ENCODE results near the gene LOXL3.

Gene LOXL3

DNA sequence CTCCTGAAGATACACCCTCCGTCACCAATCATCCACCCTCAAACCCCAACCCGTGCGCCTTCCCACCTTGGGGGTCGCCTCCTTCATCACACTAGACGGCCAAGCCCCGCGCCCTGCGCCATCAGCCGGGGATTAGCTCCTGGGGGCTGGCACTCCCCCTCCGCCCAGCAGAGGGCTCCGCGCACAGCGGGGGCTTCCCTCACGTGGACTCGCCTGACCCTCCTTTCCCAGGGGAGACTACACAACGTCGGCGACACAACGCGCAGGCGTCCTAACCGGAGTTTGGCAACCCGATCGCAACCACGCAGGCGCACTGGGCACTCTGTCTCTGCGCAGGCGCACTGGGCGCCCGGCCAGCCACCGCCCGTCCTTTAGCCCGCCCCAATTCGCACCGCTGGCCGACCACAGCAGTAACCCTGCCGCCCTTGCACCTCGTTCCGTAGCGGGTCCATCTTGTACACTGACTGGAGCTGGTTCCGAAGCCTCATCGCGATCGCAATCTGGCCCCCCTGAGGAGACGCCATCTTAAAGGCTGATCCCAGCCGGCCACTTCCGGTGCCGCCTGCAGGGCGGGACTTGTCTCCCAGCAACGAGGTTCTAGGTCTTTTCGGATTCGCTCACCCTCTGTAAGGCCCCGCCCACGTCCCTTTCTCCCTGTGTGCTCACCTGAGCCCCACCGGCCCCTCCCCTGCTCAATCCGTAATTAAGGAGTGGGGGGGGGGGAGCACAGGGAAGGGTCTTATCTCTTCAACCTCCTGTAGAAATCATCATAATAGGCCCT lies 46.4 kb downstream of the LOXL3 start, which contains the start of gene PCGF1:
Gene PCGF1 (minus strand): TSS at position 551 of the 781 bp plus-strand sequence. CDS start 27 bp downstream, at position 524.
- DNase-seq = peak; percentile 98

DNA sequence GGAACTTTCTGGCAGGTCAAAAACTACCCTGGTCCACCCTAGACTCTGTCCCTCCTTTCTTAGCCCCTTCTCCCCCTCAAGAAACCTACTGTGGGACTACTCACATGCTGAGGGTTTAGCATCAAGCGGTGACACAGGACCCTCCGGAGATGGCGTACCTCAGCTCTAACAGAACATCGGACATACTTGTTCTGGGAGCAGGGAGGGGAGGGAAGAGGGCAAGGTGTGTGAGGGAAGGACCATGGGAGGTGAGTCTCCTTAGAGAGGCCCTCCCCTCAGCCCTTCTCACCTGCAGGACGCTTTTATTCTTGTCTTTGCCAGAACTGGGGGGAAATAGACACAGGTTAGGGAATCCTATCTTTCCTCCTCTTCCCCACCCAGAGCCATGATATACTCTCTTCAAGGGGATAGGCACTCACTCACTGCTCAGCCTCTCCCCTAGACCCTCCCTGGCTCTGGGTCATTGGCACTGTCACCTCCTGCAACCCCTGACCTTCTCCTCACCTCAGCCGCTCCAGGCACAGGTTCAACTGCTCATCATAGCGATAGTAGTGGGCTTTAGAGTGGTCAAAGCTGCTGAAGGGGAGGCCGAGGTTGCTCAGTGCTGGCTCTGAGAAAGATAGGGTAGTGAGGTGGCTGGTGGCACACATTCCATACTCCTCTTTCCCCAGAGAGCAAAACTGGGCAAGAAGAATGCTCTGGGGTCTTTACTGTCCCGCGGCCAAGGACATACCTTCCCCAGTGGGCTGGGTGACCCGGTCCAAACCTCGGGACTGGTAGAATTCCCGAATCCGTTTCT lies 48.1 kb downstream of the LOXL3 start:
- no peak for DNase-seq

DNA sequence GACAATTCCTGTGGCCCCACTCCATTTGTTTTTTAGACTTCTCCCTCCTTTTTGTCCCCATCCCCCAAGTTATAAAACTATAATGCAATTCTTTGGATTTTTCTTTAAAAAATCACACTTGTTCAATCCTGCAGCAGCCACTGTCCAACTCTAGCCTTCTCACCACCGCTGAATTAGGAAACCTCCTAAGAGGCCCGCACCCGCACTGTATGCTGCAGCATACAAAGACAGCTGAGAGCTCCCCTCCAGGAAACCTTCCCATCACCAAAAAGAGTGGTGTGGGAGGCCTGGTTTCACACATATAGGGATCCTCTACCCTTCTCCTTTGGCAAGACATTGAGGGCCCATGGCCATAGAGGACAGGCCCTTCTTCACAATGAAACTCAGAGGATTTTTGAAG lies 49.2 kb downstream of the LOXL3 start:
- DNase-seq = no peak

DNA sequence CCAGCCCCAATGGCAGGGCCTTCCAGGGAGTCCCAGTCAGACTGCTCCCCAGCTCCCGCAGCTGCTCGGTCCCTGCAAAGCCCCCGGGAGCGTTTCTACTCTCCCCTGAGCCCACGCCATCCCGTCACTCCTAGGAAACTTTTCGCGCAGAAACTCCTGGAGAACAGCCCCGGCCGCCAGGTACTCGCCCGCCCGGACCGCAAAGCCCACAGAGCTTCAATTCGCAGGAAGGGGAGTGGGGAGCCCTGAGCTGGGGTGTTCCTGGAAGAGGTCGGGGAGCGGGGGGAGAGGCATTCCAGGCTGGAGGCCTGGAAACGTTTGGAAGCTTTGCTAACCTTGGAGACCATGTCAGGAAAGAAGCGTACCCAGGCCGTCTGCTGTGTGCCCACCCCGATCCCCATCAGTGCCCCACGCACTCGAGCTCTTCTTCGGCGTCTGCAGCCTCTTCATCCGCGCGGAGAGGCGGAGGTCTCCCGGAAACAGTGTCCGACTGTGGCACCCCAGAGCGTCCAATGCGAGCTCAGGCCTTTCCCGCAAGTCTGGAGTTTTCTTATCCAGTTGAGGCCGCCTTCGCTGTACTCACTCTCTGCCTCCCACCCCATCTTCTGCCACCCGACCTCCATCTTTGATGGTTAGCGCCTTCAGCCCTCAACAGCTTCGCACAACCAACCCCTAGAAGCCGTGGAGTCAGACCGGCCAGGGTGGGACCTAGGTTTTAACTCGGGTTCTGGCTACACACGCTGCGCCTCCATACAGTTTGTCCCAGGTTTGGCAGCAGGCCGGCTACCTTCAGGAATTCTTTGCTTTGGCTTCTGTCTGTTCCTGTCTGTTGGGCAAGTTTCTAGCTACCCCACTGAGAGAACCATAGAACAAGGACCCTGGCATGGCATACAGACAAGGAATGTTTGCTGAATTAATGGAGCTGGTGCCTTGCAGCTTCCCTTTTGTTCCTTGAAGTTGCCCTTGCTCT lies 50.0 kb downstream of the LOXL3 start:
- no peak for DNase-seq

DNA sequence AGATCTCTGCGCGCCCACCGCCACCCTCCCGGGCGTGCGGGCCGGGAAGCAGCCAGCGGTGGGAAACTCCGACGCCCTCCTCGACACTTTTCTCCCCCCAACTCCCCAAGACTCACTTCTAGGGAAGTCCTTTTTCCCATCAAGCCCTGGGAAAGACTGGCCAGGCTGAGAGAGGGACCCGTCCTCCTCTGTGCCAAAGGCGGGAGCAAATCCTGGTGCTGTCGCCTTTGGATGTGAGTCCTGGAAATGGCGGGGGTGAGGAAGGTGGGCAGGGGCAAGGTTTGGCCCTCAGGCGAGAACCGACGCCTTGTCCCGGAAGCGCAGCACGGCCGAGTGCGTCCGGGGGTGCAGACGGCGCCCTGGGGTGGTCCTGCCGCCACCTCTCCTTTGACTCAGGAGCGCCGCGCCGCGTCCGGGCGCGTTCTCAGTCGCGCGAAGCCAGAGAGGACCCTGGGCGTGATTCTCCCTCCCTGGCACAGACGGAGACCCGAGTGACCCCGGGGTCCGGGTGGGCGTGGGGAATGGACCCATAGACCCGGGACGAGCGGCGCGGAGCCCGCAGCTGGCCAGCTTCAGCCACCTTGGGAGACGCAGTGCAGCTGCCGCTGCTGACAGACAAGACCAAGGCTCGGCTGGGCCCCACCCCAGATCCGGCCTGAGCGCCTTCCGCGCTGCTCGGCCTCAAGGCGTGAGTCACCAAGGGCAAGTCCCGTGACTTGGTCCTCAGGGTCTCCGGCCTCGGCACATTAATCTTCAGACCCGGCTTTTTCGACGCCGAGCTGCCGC lies 50.8 kb downstream of the LOXL3 start:
- peak; percentile 78 for DNase-seq

DNA sequence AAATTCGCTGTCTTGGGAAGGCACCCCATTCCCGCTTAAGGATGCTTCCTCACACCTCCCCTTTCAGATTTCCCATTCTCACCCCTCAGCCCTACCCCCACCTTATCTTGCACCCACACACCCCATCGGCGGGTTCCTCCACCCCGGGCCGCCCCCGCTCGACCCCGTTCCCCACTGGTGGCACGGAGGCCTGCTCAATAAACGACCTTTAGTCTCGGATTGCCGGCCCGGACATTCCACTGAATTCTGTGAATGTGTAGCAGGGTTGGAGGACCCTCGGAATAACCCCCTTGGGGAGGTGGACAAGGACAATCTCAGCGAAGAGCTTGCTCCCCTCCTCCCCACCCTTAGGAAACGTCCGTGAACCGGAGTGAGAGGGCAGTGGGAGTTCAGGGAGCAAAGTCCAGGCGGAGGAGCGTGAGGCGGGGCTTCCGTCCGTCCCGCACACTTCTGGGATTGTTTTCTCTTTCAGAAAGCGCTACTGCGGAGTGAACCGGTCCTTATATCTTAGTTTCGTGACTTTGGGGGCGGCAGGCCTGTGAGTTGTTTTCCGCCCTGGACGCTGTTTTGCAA lies 51.5 kb downstream of the LOXL3 start:
- no peak for DNase-seq

DNA sequence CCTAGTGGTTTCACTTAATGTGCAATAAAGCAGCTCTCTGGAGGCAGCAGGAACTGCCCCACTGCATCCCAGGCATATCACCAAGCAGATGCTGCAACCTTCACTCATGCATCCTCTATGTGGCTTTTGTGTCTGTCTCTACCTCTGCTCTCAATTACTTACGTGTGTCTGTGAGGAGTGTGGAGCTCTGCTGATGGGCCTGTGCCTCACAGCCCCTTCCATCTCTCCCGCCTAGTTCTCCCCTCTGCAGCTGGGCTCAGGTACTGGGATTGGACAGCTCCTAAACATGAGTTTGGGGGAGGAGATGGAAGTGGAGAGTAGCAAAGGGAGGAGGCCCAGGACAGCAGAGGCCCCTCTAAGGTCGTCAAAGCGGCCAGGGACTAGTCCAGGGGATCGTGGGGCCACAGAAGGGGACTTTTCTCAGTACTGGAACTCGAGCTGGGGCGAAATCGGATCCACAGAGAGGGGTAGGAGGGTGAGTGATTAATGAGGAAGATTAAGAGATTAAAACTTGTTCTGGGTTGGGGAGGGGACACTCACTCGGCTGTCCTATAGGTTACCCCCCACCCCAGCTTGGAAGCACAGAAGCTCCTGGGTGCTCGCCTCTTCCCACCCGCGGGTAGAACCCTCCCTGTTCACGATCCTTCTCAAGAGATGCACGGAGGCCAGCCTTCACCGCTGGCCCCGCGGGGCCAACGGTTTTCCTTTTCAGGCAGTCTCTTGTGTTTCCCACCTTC lies 52.2 kb downstream of the LOXL3 start:
- no peak for DNase-seq

DNA sequence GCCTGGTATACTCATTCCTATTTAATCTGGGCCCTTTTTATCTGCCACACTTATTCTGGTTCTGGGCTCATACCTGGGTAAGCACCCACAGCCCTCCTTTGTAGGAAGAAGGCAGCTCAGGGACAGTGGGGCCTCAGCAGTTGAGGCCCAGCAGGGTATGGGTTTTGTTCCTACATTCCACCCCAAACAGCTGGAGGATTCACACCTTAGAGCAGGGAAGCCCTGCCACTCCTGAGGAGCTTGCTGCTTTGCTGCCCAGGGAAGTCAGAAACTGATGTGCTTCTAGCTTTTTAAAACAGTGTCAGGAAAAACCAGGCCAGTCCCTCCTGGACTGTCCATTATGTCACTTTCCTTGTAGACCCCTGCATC lies 53.2 kb downstream of the LOXL3 start:
- no peak for DNase-seq

DNA sequence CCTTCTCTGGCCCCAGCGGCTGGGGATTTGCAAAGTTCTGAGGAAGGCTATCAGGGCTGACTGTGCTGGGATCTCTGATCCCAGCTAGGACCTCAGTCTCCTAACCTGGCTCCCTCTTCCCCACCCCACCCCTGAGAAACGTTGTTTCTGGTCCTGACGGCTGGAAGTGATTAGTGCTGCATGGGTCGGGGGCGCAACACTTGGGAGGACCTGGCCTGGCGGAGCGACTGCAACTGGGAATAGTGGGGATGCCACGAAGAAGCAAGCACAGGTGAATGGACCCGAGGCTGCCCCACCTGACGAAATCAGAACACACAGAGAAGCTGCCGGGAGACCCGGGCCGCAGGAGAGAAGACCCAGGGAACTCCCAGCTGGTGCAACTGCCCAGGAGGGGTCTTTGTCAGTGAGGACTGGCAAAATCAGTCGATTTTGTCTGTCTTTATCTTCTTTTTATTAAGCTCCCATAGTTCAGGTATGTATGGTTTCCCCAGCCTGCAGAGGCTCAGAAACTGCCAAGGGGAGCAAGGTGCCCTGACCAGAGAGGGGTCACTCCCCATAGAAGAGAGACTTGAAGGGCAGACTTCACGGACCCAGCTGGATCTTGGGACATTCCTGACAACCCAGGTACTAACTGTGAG lies 53.7 kb downstream of the LOXL3 start:
- no peak for DNase-seq

DNA sequence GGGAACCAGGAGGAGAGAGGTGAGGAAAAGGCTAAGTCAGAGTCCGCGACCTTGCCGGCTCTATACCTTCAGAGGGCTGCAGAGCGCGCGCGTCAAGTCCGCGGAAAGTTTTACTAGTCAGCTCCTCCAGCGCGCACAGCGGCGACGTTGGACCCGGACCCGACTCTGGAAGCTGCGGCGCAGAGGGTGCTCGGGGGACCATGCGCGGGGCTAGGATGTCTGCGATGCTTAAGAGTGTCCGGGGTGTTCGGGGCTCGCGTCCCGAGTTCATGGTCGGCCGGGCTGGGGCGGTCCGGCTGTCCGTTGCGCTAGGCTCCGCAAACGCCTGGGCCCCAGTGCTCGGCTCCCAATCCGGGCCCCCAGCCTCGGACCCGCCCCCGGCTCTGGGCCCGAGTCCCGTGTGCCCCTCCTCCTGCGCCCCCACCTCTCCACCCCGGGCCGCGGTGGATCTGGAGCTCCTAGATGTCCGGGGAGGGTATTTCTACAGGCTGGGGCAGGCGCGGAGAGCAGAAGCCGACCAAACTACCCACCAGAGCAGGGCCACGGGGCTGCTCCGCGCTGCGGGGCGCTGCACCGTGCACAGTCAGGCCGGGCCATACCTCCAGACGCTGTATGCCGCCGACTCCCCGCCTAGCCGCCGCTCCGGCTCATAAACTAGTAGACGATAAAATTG lies 54.3 kb downstream of the LOXL3 start, which contains the start of gene LBX2:
Gene LBX2 (minus strand): TSS at position 337 of the 673 bp plus-strand sequence. CDS start 66 bp downstream, at position 271.
- no peak for DNase-seq

DNA sequence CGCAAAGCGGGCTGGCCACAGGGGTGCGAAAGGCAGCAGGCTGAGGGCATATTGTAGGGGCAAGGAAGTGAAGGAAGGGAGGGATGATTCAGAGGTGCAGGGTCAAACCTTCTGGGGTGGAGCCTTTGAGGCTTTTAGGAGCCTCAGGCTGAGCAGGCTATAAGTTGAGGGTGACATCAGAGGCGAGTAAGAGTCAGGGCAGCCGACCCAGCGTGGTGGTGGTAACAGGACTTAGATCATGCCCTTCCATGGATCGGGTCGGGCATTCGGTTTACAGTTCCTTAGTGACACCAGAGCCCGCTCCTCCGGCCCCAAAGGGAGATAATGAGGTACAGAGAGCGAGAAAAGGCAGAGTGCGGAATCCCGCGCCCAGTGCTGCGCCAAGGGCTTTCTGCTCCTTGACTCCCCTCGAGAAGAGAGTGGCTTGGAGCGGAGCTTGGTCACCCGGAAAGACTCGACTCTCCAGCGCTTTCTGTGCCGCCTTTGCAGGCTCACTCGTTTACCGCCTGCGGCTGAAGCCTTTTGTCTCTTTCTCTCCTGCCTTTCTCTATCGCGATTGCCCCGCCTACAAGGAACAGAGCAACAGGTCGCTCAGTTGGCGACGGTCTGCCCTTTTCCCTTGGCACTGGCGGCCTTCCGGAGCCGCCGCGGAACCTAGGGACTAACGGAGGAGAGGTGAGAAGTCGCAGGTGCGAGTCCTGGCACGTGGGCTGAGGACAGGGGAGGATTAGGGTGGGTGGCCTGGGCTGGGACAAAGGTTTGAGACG lies 55.1 kb downstream of the LOXL3 start:
- no peak for DNase-seq

DNA sequence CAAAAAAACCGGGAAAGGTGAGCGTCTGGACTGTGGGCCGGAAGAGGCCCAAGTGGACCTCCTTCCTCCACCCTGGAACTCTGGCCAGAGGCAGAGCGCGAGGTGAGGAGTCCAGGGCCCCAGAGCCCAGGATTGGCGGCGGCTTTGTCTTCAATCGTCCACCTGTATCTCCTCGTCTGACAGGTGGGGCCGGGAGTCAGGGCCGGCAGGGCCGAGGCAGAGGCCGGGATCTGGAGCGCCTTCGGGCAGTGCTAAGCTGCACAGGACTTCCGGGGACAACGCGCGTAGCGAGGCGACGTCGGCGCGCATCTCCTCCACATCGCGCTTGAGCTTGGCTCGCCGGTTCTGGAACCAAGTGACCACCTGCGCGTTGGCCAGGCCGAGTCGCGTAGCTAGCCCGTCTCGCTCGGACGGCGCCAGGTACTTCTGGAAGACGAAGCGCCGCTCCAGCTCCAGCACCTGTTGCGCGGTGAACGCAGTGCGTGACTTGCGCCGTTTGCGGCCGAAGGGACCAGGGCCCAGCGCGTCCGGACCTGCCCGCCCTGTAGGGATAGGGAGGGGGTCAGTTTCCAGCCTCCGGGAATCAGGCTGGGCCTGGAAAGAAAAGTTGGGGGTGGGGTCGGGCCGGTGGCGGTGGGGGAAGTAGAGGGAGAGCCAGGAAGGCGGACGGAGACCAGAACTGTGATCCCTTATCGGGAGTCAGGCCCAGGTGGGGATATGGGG lies 55.8 kb downstream of the LOXL3 start:
- no peak for DNase-seq

DNA sequence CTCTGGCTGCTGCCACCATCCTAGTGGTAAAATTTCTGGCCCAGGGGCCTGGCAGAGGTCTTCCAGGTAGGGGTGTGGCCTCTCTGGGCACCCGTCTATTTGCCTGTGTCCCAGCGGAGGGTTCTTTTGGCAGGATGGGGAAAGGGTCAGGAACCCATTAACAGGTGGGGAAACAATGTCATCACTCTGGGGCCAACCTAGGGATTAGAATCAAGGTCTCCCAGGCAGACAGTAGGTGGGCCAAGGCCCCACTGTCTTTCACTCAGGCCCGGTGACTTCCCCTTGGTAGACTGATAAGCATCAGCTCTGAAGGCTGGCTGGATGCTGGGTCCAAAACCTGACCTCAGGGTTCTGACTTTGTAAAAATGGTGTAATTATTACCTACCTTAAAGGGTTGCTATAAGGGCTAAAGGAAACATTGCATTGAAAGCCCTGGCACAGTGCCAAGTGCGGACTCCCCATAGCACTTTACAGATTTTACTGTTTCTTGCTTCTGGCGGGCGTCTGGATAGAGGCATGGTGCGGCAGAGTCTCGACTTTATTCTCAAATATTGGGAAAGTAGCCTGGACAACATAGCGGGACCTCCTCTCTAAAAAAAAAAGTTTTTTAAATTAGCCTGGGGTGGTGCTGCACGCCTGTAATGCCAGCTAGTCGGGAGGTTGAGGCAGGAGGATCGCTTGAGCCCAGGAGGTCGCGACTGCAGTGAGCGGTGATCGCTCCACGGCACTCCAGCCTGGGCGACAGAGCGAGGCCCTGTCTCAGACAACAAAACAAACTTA lies 56.6 kb downstream of the LOXL3 start:
- DNase-seq = no peak

DNA sequence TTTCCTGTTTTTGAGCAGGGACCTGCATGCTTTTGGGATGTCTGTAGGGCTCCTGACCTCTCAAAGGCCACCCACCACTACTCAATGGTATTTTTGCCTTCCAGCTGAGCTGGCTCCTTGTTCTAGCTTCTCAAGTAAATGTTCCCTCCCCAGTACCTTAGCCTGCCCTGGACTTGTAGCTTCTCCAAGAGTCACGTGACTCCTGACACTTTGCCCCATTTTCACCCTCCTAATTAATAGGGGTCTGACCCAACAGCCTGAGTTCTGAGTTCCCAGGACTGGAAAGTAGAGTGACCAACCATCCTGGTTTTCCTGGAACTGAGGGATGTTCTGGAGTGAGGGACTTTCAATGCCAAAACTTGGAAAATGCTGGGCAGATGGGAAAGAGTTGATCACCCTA lies 58.3 kb downstream of the LOXL3 start:
- no peak for DNase-seq

DNA sequence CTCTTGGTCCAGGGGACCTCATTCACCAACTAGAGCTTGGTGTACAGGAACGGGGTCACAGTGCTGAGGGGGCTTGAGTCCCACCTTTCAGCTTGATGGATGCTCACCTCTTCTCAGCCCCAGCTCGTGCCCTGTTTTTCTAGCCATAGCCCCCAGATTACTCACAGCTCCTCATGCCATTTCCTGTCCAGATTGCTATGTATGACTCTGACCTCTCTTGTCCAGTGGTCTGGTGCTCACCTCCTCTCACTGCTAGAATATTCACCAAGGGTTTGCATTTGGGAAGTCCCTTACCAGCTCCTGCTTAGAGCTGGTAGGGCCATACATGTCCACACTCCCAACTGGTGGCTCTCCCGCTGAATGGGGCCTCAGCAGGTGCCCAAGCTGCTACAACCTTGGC lies 60.2 kb downstream of the LOXL3 start:
- DNase-seq = no peak

DNA sequence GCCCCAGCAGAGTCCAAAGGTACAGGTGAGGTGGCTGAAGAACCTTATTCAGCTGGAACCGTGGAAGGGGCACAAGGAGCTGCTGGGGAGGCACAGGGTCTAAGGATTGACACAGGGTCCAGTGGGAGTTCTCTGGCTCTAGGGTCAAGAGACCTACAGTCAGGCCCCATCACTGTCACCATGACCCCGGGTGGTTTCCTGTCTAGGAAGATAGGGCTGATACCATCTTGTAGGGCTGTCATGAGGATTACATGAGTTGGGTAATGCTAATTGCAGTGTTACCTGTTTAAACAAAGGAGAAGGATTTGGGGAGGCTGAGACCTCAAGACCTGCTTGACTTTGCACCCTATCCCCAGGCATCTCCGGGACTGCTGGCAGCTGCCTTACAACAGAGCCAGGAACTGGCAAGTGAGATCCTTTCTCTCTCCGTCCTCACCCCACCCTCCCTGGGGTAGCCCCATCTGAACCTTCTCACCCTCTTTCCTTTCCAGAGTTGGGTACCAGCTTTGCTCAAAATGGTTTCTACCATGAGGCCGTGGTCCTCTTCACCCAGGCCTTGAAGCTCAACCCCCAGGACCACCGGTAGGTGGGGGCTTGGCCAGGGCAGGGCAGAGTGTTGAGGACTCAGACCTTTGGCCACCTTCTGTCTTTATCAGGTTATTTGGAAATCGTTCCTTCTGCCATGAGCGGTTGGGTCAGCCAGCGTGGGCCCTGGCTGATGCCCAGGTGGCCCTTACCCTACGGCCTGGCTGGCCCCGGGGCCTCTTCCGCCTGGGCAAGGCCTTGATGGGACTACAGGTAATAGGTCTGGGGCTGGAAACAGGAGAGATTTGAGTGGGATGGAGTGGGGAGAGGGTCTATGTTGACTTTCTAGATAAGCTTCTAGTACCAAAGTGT lies 61.8 kb downstream of the LOXL3 start:
- DNase-seq = no peak

All from fibroblast of skin of scalp (primary cell).